ENCODE data around the gene PCYT1A. TPM values are rescaled to one million over a fixed set of nuclear protein-coding genes. Genes with fewer than 3 reads are reported as not detected.

Gene PCYT1A
- total and polyA plus RNA-seq, 8 donors, result 36.2 to 71.0 (median 41.7) TPM

GRCh38 chr3:196217307-196218154 lies 70.0 kb downstream of the PCYT1A start:
- Histone ChIP-seq H3K4me1 (peaks cover 8 to 38% of the 10 kb centered on the region in 2 donors), H3K27me3 (peaks cover 0 to 28% of the 10 kb centered on the region in 2 donors), H3K4me3 (no peak overlapping the region), H3K27ac (peak overlapping the region in 1 of 2 donors; percentile 87), H3K9me3 (no peaks in the 10 kb centered on the region), H3K36me3 (no peaks in the 10 kb centered on the region)
- intact Hi-C loops (cut with DNase I), result no loop called here
- no peak for TF ChIP-seq CTCF (IDR thresholded peaks at IDR 0.05)
- ATAC-seq, result no peak
- no peak for DNase-seq

GRCh38 chr3:196216681-196217211 lies 70.8 kb downstream of the PCYT1A start:
- ATAC-seq (peak; percentile 6), DNase-seq (no peak)
- H3K36me3 ChIP-seq, result no peaks in the 10 kb centered on the region
- H3K4me3 ChIP-seq, result no peak overlapping the region
- intact Hi-C loops (cut with DNase I), result no loop called here
- H3K4me1 ChIP-seq, result peaks cover 8 to 38% of the 10 kb centered on the region in 2 donors
- peak overlapping the region in 1 of 2 donors; percentile 87 for H3K27ac ChIP-seq
- TF ChIP-seq CTCF (IDR thresholded peaks at IDR 0.05), result no peak
- H3K9me3 ChIP-seq, result no peaks in the 10 kb centered on the region
- H3K27me3 ChIP-seq, result peaks cover 0 to 28% of the 10 kb centered on the region in 2 donors

GRCh38 chr3:196216089-196216564 lies 71.4 kb downstream of the PCYT1A start, which contains the start of gene SLC51A:
Gene SLC51A (plus strand): TSS chr3:196216534. CDS start chr3:196216713, 179 bp downstream.
- peak within 1 kb of the TSS in 1 of 2 donors; percentile 87 for H3K27ac ChIP-seq
- peaks cover 8 to 38% of the 10 kb centered on the region in 2 donors for H3K4me1 ChIP-seq
- DNase-seq (no peak), ATAC-seq (peak; percentile 41)
- TF ChIP-seq CTCF (IDR thresholded peaks at IDR 0.05), result no peak
- H3K36me3 ChIP-seq, result no peaks in the 10 kb centered on the region
- no peaks in the 10 kb centered on the region for H3K9me3 ChIP-seq
- intact Hi-C loops (cut with DNase I), result no loop called here
- H3K27me3 ChIP-seq, result peaks cover 0 to 28% of the 10 kb centered on the region in 2 donors
- H3K4me3 ChIP-seq, result no peak within 1 kb of the TSS

GRCh38 chr3:196215493-196216020 lies 72.0 kb downstream of the PCYT1A start:
- no peak overlapping the region for H3K27ac ChIP-seq
- H3K4me3 ChIP-seq, result no peak overlapping the region
- H3K27me3 ChIP-seq, result peaks cover 0 to 28% of the 10 kb centered on the region in 2 donors
- no peaks in the 10 kb centered on the region for H3K36me3 ChIP-seq
- no peak for DNase-seq
- H3K9me3 ChIP-seq, result no peaks in the 10 kb centered on the region
- no peak for ATAC-seq
- intact Hi-C loops (cut with DNase I), result no loop called here
- TF ChIP-seq CTCF (IDR thresholded peaks at IDR 0.05), result no peak
- peaks cover 8 to 38% of the 10 kb centered on the region in 2 donors for H3K4me1 ChIP-seq

Measured in left lung (tissue), 10 donors.